GM12874 (cell line): ENCODE data around the gene SUGCT.

Experiments used
- CTCF ChIP-seq: IDR thresholded peaks from 2 replicates; pipeline ENCODE4 v1.5.1; 2011; ENCODE audit warnings: low read depth, mild to moderate bottlenecking, control low read depth, low read length, moderate library complexity; ENCODE audit not compliant: insufficient read depth

SUGCT gene

GRCh38 chr7:40583667-40584444 is 449.1 kb downstream of the SUGCT start:
- TF ChIP-seq CTCF, result no peak

DNA sequence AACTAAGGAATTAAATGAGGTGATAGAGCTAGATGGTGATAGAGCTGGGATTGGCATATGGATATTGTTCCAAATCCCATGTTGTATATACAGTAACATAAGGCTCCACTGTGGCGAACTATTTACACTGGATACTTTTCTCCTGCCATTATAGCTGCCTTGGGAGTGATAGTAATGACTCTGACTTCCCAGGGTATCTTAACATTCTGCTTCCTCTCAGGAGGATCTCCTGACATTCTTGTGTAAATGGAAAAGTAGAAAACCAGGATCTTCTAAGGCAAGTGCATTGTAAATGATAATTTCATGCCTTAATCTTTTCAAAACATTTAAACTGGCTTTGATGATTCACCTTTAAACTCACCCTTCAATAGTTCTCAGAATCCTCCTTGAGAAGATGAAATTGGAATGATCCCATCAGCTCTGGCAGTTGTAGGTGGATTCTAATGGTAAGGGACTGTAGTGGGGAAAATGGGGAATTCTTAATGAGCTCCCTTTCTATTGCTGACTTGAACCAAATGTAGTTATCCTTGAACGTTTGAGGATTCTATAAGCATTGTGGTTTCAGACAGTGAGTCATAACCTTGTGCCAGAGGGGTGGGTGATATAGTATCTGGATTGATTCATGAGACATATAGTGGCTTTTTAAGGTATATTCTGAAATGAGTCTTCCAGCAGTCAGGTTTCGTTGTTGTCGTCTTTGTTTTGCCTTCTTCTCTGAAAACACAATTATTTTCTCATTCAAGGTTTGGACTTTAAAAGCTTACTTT is 450.0 kb downstream of the SUGCT start:
- TF ChIP-seq CTCF, result no peak

DNA sequence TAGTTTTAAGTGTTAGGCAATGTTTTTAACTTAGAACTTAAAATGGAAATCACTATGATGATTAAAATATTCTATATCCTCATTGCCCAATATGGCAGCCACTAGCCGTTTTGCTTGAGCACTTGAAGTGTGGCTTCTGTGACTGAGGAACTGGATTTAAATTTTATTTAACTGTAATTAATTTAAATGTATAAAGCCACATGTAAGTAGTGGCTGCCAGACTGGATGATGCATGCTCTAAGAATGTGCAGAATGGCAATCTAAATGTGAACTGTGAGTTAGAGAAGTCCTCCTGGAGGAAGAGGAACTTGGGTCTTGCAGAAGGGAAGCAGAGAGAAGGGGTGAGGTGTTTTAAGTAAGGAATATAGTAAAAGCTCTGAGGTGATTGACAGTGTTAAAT is 451.4 kb downstream of the SUGCT start:
- no peak for TF ChIP-seq CTCF

- TF ChIP-seq CTCF, result no peak
These were observed 452.6 kb downstream of the SUGCT start for GRCh38 chr7:40587419-40587818.

- no peak for TF ChIP-seq CTCF
These were observed 460.3 kb downstream of the SUGCT start for GRCh38 chr7:40595129-40595528.

DNA sequence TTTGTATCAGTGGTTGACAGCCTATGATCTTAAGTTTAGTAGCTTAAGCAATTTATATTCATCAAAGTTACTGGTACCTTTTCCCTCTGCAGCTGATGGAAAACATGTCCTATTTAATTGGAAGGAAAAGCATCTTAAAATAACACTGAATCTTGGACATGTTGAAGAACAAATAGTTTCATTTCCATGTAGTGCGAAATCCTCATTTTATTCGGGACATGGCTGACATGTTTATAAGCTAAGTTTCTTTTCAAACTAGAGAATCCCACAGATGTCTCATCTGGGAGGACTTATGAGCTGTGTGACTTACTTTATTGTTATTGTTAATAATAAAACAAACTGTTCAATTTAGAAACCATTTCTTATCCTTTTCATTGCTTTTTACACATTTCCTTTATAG is 461.0 kb downstream of the SUGCT start:
- TF ChIP-seq CTCF, result no peak

- no peak for TF ChIP-seq CTCF
These were observed 462.7 kb downstream of the SUGCT start for GRCh38 chr7:40597517-40597916.
